Pulmonary artery endothelial cell (primary cell): ENCODE results near the gene TYW1B. TPM values are rescaled to one million over a fixed set of nuclear protein-coding genes. Genes with fewer than 3 reads are reported as not detected.
"Not testable (repeated sequence)": the region's sequence is repeated elsewhere in the genome, so short reads cannot be mapped to it uniquely, and the experiment has no call there.

Experiments
- DNase-seq: peaks from one replicate; pipeline ENCODE4 v3.0.0-alpha.2; 2011; ENCODE audit warnings: low read depth, low spot score
- total RNA-seq: library from RNA; depleted of rRNA; stranded (reverse); fragments of >200 nt; gene quantifications from 2 replicates; pipeline ENCODE4 v1.2.3, GENCODE V29; 2014

The TYW1B gene
- total RNA-seq, 1 donor from 2014 or later = 1.1 TPM

- not testable (repeated sequence) for DNase-seq
Measured at GRCh38 chr7:72626428-72627011, 201.5 kb downstream of the TYW1B start.

- not testable (repeated sequence) for DNase-seq
Measured at GRCh38 chr7:72625721-72626423, 202.1 kb downstream of the TYW1B start.

GRCh38 chr7:72622532-72622931 lies 205.5 kb downstream of the TYW1B start:
- DNase-seq = no peak

- not testable (repeated sequence) for DNase-seq
Measured at GRCh38 chr7:72621761-72622187, 206.2 kb downstream of the TYW1B start.

GRCh38 chr7:72620923-72621322 lies 207.1 kb downstream of the TYW1B start:
- not testable (repeated sequence) for DNase-seq

GRCh38 chr7:72618435-72619180 lies 209.4 kb downstream of the TYW1B start:
- DNase-seq = not testable (repeated sequence)

GRCh38 chr7:72609761-72610160 lies 218.2 kb downstream of the TYW1B start:
- not testable (repeated sequence) for DNase-seq

GRCh38 chr7:72607988-72608387 lies 220.0 kb downstream of the TYW1B start:
- not testable (repeated sequence) for DNase-seq

- DNase-seq = not testable (repeated sequence)
Measured at GRCh38 chr7:72605863-72606431, 222.1 kb downstream of the TYW1B start.

- DNase-seq = not testable (repeated sequence)
Measured at GRCh38 chr7:72604771-72605611, 223.0 kb downstream of the TYW1B start.

GRCh38 chr7:72603476-72603875 lies 224.5 kb downstream of the TYW1B start:
- DNase-seq = not testable (repeated sequence)

GRCh38 chr7:72603073-72603472 lies 224.9 kb downstream of the TYW1B start:
- DNase-seq = no peak

GRCh38 chr7:72601683-72602082 lies 226.3 kb downstream of the TYW1B start:
- not testable (repeated sequence) for DNase-seq

- not testable (repeated sequence) for DNase-seq
Measured at GRCh38 chr7:72590023-72590422, 238.0 kb downstream of the TYW1B start.

- DNase-seq = not testable (repeated sequence)
Measured at GRCh38 chr7:72587267-72587666, 240.7 kb downstream of the TYW1B start.

- DNase-seq = not testable (repeated sequence)
Measured at GRCh38 chr7:72584576-72584975, 243.4 kb downstream of the TYW1B start.

GRCh38 chr7:72583620-72584361 lies 244.2 kb downstream of the TYW1B start:
- DNase-seq = not testable (repeated sequence)

- not testable (repeated sequence) for DNase-seq
Measured at GRCh38 chr7:72580142-72580770, 247.7 kb downstream of the TYW1B start.

- DNase-seq = no peak
Measured at GRCh38 chr7:72577107-72577506, 250.9 kb downstream of the TYW1B start.

- DNase-seq = not testable (repeated sequence)
Measured at GRCh38 chr7:72561988-72562387, 266.0 kb downstream of the TYW1B start.
